ENCODE measurements around the gene WIPF2. TPM values are rescaled to one million over a fixed set of nuclear protein-coding genes. Genes with fewer than 3 reads are reported as not detected.

The WIPF2 gene
- total RNA-seq, 1 experiment from 2014 or later, result 327 TPM

DNA sequence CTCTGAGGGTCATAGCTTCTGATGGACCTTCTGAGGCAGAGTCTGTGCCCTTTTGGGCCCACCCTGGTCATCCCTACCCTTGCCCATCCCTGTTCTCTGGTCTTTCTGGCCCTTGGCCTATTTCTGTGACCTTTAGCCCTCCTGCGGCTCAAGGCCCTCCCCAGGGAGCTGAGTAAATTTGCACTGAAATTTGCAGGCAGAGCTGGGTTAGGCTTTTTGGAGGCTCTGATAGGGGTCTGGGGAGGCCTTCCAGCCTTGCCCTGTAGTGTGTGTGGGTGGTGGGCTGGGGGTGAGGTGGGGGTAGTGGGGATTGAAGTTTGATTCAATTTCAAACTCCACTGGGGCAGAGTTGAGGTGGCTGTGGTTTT, 107.7 kb downstream of the WIPF2 start:
- Mint-ChIP-seq H3K27ac (ENCODE audit: unreplicated experiment) (no peak overlapping the region), H3K27me3 (ENCODE audit: unreplicated experiment) (no peaks in the 10 kb centered on the region), H3K4me1 (ENCODE audit: low read depth, unreplicated experiment) (peaks cover 93% of the 10 kb centered on the region), H3K36me3 (ENCODE audit: insufficient read depth, unreplicated experiment) (peaks cover 43% of the 10 kb centered on the region), H3K9me3 (ENCODE audit: low read depth, unreplicated experiment) (no peaks in the 10 kb centered on the region), H3K4me3 (ENCODE audit: low read depth, unreplicated experiment) (no peak overlapping the region)
- BruUV-seq (replicated peaks), result no TSS peak
- intact Hi-C loops (cut with micrococcal nuclease; ENCODE audit: unreplicated experiment), result no loop called here
- TF ChIP-seq, protein P1, sequence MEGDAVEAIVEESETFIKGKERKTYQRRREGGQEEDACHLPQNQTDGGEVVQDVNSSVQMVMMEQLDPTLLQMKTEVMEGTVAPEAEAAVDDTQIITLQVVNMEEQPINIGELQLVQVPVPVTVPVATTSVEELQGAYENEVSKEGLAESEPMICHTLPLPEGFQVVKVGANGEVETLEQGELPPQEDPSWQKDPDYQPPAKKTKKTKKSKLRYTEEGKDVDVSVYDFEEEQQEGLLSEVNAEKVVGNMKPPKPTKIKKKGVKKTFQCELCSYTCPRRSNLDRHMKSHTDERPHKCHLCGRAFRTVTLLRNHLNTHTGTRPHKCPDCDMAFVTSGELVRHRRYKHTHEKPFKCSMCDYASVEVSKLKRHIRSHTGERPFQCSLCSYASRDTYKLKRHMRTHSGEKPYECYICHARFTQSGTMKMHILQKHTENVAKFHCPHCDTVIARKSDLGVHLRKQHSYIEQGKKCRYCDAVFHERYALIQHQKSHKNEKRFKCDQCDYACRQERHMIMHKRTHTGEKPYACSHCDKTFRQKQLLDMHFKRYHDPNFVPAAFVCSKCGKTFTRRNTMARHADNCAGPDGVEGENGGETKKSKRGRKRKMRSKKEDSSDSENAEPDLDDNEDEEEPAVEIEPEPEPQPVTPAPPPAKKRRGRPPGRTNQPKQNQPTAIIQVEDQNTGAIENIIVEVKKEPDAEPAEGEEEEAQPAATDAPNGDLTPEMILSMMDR (IDR thresholded peaks at IDR 0.05; ENCODE audit: unreplicated experiment), result no peak
- no peak for DNase-seq
- CTCF ChIA-PET, result interaction anchor here (0.5 to 36.5 kb wide), 7 partner anchors 15 to 289 kb away, joined by 3 to 1520 read pairs (median 6); partner anchors contain the start of genes GJD3, RARA and TOP2A

DNA sequence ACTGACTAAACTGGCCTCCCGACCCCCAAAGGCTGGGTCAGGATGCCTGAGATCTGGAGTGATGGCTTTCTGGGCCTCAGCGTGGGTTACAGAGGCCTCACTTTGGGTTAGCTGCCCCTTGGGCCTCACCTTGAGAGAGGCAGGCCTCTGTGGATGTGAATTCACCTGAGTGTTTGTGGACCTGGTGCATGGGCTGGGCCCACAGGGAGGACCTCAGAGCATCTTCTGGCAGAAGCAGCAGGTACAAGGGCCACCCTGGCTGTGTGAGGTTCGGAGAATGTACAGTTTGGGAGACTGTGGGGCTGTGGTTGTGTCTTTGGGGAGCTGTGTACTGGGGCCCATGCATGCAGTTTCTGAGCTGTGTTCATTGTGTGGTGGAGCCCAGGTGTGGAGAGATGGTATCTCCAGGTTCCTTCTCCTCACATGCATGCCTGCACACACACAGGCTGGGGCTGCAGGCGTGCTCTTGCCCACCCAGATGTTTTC, 108.2 kb downstream of the WIPF2 start:
- H3K27ac Mint-ChIP-seq (ENCODE audit: unreplicated experiment), result no peak overlapping the region
- CTCF ChIA-PET, result interaction anchor here (0.5 to 36.5 kb wide), 8 partner anchors 15 to 147 kb away, joined by 3 to 1520 read pairs (median 6); partner anchors contain the start of genes GJD3, RARA and TOP2A
- DNase-seq, result no peak
- H3K36me3 Mint-ChIP-seq (ENCODE audit: insufficient read depth, unreplicated experiment), result peaks cover 43% of the 10 kb centered on the region
- no peak overlapping the region for H3K4me3 Mint-ChIP-seq (ENCODE audit: low read depth, unreplicated experiment)
- BruUV-seq (replicated peaks), result no TSS peak
- no peaks in the 10 kb centered on the region for H3K9me3 Mint-ChIP-seq (ENCODE audit: low read depth, unreplicated experiment)
- intact Hi-C loops (cut with micrococcal nuclease; ENCODE audit: unreplicated experiment), result no loop called here
- peaks cover 93% of the 10 kb centered on the region for H3K4me1 Mint-ChIP-seq (ENCODE audit: low read depth, unreplicated experiment)
- no peaks in the 10 kb centered on the region for H3K27me3 Mint-ChIP-seq (ENCODE audit: unreplicated experiment)
- TF ChIP-seq, protein P1 (IDR thresholded peaks at IDR 0.05; ENCODE audit: unreplicated experiment), result no peak

DNA sequence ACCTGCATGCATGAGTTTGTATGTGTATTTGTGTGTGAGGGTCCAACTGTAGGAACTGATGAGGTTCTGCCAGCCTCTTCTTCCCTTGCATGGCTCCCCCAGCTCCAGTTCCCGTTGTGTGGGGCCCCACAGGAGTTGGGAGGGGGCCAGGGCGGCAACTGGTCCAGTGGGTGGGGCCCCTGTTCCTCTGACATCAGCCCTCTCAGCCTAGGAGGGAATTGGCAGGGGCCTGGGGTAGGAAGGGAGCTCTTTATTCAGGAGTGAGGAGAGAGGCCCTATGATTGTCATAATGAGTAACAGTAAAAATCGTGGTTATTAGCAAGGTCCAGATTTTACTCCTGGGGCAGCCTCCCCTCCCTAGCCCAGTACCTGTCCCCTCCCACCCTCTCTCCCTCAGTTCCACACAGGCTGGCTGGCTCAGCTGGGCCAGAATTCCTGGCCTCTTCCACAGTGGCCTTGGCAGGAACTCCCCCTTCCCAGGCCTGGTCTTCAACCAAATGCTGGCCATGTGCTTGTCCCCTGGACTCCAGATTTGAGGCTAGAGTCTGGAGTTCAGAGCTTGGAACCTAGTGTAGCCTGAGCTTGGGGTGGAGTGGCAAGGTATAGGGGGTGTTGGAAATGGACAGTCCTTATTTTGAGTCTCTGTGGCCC, 108.8 kb downstream of the WIPF2 start:
- Mint-ChIP-seq H3K4me3 (ENCODE audit: low read depth, unreplicated experiment) (no peak overlapping the region), H3K27me3 (ENCODE audit: unreplicated experiment) (no peaks in the 10 kb centered on the region), H3K9me3 (ENCODE audit: low read depth, unreplicated experiment) (no peaks in the 10 kb centered on the region), H3K27ac (ENCODE audit: unreplicated experiment) (no peak overlapping the region), H3K4me1 (ENCODE audit: low read depth, unreplicated experiment) (peaks cover 93% of the 10 kb centered on the region), H3K36me3 (ENCODE audit: insufficient read depth, unreplicated experiment) (peaks cover 43% of the 10 kb centered on the region)
- no peak for DNase-seq
- TF ChIP-seq, protein P1 (IDR thresholded peaks at IDR 0.05; ENCODE audit: unreplicated experiment), result no peak
- BruUV-seq (replicated peaks), result no TSS peak
- CTCF ChIA-PET, result interaction anchor here (1.0 to 36.5 kb wide), 6 partner anchors 16 to 148 kb away, joined by 3 to 1520 read pairs (median 7); partner anchors contain the start of genes GJD3 and RARA
- intact Hi-C loops (cut with micrococcal nuclease; ENCODE audit: unreplicated experiment), result no loop called here

DNA sequence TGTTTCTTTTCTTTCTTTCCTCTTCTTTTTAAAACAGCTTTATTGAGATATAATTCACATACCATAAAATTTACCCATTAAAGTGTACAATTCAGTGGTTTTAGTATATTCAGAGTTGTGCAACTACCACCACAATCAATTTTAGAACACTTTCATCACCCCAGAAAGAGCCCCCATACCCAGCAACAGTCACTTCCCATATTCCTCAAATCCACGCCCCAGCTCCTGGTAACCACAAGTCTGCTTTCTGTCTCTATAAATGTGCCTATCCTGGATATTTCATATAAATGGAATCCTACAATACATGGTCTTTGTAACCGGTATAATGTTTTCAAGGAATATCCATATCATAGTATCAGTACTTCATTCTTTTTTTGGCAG, 109.3 kb downstream of the WIPF2 start:
- Mint-ChIP-seq H3K9me3 (ENCODE audit: low read depth, unreplicated experiment) (no peaks in the 10 kb centered on the region), H3K27ac (ENCODE audit: unreplicated experiment) (no peak overlapping the region), H3K36me3 (ENCODE audit: insufficient read depth, unreplicated experiment) (peaks cover 43% of the 10 kb centered on the region), H3K27me3 (ENCODE audit: unreplicated experiment) (no peaks in the 10 kb centered on the region), H3K4me3 (ENCODE audit: low read depth, unreplicated experiment) (no peak overlapping the region), H3K4me1 (ENCODE audit: low read depth, unreplicated experiment) (peaks cover 91% of the 10 kb centered on the region)
- intact Hi-C loops (cut with micrococcal nuclease; ENCODE audit: unreplicated experiment), result no loop called here
- DNase-seq, result no peak
- CTCF ChIA-PET, result interaction anchor here (1.0 to 36.5 kb wide), 6 partner anchors 16 to 148 kb away, joined by 3 to 1520 read pairs (median 7); partner anchors contain the start of genes GJD3 and RARA
- BruUV-seq (replicated peaks), result no TSS peak
- TF ChIP-seq, protein P1 (IDR thresholded peaks at IDR 0.05; ENCODE audit: unreplicated experiment), result no peak
